MM.1S (cell line): Measurements from ENCODE around the gene KCNB1.

ENCODE experiments used
- EZH2 ChIP-seq: fragments of 300-600 bp; sonication (generic); optimal IDR thresholded peaks from 2 replicates; pipeline ENCODE3; 2017; ENCODE audit warnings: low read depth, mild to moderate bottlenecking, antibody characterized with exemption, low read length, mixed read lengths
- TF ChIP-seq, protein P1 (sequence below): fragments of 300-600 bp; sonication (generic); IDR thresholded peaks from 2 replicates; pipeline ENCODE4 v1.5.1; 2016; ENCODE audit warnings: antibody characterized with exemption, low read length, mixed read lengths

- TF ChIP-seq, protein P1, sequence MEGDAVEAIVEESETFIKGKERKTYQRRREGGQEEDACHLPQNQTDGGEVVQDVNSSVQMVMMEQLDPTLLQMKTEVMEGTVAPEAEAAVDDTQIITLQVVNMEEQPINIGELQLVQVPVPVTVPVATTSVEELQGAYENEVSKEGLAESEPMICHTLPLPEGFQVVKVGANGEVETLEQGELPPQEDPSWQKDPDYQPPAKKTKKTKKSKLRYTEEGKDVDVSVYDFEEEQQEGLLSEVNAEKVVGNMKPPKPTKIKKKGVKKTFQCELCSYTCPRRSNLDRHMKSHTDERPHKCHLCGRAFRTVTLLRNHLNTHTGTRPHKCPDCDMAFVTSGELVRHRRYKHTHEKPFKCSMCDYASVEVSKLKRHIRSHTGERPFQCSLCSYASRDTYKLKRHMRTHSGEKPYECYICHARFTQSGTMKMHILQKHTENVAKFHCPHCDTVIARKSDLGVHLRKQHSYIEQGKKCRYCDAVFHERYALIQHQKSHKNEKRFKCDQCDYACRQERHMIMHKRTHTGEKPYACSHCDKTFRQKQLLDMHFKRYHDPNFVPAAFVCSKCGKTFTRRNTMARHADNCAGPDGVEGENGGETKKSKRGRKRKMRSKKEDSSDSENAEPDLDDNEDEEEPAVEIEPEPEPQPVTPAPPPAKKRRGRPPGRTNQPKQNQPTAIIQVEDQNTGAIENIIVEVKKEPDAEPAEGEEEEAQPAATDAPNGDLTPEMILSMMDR = no peak
- TF ChIP-seq EZH2 = no peak
Observed at GRCh38 chr20:49409302-49409974, 73.0 kb downstream of the KCNB1 start.
